HG02981 (cell line): ENCODE measurements around the gene MROH2A.

Experiments used
- ATAC-seq: cut with Tn5 transposase; IDR thresholded peaks from one replicate; pipeline ENCODE4 v1.9.1; 2021; ENCODE audit warnings: mild to moderate bottlenecking, moderate library complexity; ENCODE audit not compliant: unreplicated experiment

MROH2A gene

GRCh38 chr2:233800208-233800607 is 22.1 kb downstream of the MROH2A start:
- ATAC-seq, result no peak

DNA sequence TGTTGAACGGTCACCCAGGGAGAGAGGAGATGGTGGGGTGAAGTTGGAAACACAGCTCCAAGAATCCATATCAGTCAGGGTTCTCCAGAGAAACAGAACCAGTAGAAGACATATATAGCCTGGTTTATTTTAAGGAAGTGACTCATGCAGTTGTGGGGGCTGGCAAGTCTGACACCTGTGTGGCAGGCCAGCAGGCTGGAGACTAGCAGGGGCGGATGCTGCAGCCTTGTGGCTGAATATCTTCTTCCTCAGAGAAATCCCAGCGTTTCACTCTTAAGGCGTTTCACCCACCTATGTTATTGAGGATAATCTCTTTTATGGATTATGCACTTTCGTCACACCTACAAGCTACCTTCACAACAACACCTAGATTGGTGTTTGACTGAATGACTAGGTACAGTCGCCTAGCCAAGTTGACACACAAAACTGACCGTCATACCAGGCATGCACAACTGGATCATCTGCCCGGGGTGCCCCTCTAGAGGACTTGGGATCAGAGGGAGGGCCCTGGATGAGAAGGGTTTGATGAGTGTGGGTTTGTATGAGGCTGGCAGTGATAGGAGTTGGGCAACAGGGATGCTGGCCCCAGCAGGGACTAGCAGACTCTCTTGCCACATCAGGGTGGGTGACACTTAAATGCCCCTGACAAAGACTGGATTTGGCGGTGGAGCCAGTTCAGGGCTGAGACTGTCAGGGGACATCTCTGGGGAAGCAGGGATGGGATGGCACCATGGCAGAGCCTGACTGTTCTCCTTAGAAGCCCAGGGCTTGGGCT is 23.4 kb downstream of the MROH2A start:
- ATAC-seq, result no peak

GRCh38 chr2:233802132-233802815 is 24.1 kb downstream of the MROH2A start:
- no peak for ATAC-seq

GRCh38 chr2:233803292-233803911 is 25.3 kb downstream of the MROH2A start:
- no peak for ATAC-seq

DNA sequence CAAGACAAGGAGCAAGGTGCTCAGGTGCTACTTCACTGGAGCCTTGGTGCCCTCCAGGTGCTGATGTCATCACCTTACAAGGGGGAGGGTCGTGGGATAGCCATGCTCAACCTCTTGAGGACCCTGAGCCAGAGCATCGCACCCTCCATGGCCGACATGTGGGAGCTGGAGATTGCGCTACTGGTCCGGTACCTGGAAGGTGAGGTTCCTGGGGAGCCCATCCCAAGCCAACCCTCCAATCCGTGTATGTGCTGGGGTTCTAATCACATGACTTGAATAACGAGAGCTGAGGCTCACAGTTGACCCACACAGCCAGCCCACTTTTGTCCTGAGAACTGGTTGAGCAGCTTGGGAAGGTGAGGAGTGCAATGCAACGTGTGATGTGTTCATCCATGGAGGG is 25.9 kb downstream of the MROH2A start:
- ATAC-seq, result no peak

- no peak for ATAC-seq
Observed at GRCh38 chr2:233807215-233807865, 29.2 kb downstream of the MROH2A start.

- ATAC-seq, result no peak
Observed at GRCh38 chr2:233807966-233808935, 30.1 kb downstream of the MROH2A start.

DNA sequence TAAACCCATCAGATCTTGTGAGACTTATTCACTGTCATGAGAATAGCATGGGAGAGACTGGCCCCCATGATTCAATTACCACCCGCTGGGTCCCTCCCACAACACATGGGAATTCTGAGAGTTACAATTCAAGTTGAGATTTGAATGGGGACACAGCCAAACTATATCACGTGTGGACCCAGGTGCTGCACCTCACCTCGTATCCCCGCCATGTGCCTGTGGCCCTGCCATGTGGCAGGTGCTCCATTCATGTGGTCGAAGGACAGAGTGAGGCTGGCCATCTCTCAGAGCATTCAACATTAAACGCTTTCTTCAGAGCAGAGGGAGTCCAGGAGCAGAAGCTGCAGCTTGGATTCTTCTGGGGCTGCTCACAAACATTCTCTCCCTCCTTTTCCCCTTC is 32.3 kb downstream of the MROH2A start:
- ATAC-seq, result no peak

DNA sequence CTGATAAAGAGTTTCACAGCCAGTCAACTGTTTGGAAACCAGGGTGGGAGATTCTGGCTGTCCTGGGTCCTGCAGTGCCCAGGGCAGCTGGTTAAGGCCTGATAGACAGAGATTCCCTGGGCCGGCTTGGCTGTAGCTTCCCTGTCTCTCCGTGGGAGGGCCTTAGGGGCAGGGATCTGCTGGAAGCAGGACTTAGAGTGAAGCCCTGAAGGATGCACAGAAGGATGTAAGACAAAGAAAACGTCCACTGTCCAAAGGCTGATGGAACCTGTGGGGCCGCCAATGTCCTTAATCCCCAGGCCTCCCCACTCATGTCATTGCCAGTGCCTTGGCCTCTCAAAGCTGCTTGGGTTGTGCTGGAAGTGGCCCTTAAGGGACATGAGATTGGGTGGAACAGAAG is 33.0 kb downstream of the MROH2A start:
- ATAC-seq, result no peak

DNA sequence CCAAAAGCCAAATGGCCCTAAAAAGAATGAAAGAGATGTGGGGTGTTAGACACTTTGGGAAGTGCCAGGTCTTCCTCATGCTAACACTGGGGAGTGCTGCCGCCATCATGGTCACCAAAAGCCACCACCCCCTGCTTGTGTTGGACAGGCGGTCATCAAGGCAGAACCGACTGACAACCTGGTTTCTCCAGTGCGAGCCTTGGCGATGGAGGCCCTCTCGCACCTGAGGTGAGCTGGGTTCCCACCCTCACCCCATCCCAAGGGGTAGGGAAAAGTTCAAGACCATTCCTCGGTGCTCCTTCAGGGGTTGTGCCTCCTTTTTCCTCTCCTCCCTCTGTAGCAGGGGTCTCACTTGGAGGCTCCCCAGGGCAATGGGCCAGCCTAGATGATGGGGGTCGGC is 33.6 kb downstream of the MROH2A start:
- ATAC-seq, result no peak

DNA sequence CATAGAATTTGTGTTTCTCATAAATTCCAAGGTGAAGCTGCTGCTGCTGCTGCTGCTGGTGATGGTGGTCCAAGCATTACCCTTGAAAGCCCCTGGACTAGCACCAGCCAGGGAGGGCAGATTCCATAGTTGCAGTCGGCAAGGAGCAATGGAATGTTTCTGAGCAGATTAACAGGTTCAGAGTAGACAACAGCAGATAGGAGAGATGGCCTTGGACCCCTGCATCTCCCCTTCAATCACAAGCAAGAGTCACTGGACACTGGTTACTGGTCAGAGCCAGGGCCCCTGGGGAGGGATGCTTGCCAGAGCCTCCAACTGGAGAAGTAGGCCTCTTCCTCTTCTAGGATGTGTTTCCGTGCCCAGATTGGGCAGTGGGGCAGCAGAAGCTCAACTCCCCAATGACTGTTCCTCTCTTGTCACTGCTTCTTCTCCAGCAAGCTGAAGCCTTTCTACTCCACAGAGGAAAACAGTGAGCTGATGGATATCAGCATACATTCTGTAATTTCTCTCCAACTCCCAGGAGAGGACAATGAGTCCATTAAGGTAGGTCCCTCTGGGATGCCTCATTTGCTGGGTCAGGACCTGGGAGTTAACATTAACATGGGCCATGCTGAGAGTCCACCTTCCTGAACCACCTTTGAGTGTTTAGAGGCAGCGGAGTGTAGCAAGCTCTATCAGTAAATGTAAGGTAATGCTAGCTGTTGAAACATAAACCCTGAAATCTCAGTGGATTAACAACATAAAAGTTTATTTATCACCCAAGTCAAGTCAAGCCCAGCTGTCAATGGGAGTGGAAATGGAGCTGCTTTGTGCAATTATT is 35.3 kb downstream of the MROH2A start:
- no peak for ATAC-seq

DNA sequence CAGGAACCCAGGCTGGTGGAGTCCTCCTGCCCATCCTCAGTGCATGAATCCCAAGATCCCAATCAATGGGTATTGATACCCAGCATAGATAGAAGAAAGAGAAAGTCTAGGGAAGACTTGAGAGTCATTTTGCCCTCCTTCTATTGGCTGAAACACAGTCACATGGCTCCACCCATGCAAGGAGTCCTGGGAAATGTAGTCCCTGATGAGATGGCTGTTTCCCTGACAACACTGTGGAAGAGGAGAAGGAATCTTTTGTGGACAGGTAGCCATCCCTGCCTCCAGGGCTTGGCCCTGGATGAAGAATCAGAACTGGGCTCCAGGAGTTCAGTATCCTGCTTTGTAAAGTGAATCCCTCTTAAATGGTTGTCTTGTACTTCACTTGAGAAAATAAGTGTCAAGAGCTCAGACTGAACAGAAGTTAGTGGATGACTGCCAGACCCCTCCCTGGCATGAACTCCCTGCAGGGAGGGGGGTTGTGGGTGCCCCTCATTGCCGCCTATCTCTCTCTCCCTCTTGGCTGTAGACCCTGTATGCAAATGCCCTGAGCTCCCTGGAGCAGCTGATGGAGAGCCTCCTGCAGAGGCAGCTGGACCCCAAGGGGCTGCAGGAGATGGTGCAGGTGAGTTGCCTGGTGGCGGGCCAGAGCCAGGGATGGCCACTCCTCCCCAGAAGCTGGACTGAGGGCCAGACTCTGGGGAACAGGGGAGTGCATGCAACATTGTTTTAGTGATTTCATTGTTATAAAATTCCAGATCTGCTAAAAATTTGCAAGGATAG is 36.1 kb downstream of the MROH2A start:
- ATAC-seq, result no peak

GRCh38 chr2:233815861-233816260 is 37.7 kb downstream of the MROH2A start:
- no peak for ATAC-seq

DNA sequence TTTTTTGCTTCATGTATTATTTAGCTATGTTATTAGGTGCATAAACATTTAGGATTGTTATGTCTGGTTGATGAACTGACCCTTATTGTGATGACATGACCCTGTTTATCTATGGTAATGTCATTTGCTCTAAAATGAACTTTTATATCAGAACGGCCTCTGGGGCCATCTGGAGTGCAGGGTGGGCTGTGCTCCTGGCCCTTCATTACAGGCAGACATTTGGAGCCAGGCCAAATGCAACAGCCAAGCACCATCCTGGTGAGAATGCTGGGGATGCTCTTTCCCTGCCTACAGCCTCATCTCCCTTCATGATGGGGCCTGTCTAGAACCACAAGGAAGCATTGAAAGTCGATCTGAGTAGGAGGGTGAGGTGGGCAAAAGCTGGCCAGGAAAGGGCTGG is 38.2 kb downstream of the MROH2A start:
- ATAC-seq, result no peak

DNA sequence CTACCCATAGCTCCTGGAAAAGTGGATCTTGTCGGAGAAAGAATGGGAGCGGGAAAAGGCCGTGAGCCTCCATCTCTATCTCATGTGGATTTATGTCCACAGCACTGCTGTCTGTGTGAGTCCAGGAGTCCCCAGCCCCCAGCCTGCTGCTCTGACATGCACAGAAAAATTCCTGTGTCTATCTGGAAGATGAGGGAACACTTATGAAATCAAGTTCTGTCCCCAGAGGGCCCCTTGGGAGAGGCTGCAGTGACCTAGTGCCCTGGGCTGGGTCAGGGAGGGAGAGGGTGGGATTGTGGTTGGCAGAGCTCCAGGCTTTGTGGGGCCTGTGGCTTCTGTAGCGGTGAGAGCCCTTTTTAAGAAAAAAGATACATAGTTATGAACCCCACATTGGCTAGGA is 38.6 kb downstream of the MROH2A start:
- ATAC-seq, result no peak

DNA sequence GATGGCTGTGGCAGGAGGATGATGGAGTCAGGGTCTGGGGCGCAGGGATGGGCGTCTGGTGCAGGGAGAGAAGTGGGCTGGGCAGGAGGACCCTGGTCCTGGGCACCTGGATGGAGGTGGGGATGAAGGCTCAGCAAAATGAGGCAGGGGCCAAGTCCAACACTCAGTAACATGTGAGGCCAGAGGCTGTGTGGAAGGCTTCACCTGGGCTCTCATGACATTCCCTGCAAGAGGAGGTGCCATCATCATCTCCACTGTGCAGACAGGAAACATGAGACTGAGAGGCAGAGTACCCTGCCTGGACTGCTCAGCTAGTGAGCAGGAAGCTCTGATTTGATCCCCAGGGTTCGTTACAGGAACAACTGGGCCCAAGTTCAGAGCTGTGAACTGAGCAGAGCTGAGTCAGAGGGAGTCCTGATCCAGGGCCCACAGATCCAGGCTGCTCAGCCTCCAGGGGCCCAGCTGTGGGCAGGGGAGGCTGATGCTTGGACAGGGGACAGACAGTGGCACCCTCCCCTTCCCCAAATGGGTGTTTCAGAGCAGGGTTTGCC is 39.3 kb downstream of the MROH2A start:
- no peak for ATAC-seq

GRCh38 chr2:233817995-233818638 is 40.0 kb downstream of the MROH2A start:
- no peak for ATAC-seq
